ENCODE data around the gene IZUMO4. TPM values are rescaled to one million over a fixed set of nuclear protein-coding genes. Genes with fewer than 3 reads are reported as not detected.

The IZUMO4 gene
- total RNA-seq, 1 donor from 2014 or later, result 10.6 TPM

DNA sequence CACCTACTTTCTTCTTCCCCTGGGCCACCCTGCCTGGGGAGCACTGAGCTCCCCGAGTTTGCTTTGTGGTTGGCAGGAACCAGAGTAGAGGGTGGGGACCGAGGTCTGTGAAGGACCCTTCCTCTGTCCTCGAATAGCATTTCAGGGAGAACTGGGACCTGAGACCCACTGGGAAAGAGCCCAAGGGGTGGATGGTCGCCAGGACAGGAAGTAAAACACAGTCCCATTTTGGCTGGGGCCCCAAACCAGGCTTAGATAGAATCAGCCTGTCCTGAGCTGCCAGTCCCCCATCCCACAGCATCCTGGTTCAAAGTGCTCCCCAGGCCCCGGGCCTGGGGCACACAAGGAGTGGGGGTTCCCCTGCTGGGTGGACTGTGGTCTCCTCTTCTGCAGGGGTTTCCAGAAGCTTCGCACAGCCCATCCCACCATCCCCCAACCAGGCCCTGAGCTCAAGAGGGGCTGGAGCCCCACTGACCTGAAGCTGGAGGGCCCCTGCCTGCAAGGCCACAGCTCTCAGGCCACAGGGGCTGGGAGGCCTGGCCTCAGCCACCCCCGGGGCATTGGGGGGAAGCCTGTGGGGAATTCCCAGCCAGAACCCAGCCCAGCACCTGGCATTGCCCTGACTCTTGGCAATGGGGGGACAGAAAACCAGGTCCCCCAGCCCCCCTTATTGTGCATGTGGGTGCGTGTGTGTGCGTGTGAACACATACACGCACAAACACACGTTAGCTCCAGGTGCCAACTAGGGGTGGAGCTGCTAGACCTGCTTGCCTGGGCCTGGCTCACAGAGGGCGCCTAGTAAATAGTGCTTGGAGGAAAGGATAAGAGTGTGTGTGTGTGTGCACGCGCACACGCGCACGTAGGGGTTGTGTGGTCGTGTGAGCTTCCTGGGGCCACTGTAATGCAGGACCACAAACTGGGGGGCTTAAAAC is 44.7 kb upstream of the IZUMO4 start:
- Mint-ChIP-seq H3K4me3 (ENCODE audit: unreplicated experiment) (peak overlapping the region; percentile 55), H3K9me3 (ENCODE audit: unreplicated experiment) (peaks cover 2% of the 10 kb centered on the region), H3K36me3 (ENCODE audit: unreplicated experiment) (no peaks in the 10 kb centered on the region), H3K27ac (ENCODE audit: unreplicated experiment) (no peak overlapping the region), H3K4me1 (ENCODE audit: low read depth, unreplicated experiment) (peaks cover 4% of the 10 kb centered on the region), H3K27me3 (ENCODE audit: unreplicated experiment) (peaks cover 2% of the 10 kb centered on the region)
- DNase-seq, result no peak
- TF ChIP-seq, protein P1, sequence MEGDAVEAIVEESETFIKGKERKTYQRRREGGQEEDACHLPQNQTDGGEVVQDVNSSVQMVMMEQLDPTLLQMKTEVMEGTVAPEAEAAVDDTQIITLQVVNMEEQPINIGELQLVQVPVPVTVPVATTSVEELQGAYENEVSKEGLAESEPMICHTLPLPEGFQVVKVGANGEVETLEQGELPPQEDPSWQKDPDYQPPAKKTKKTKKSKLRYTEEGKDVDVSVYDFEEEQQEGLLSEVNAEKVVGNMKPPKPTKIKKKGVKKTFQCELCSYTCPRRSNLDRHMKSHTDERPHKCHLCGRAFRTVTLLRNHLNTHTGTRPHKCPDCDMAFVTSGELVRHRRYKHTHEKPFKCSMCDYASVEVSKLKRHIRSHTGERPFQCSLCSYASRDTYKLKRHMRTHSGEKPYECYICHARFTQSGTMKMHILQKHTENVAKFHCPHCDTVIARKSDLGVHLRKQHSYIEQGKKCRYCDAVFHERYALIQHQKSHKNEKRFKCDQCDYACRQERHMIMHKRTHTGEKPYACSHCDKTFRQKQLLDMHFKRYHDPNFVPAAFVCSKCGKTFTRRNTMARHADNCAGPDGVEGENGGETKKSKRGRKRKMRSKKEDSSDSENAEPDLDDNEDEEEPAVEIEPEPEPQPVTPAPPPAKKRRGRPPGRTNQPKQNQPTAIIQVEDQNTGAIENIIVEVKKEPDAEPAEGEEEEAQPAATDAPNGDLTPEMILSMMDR (IDR thresholded peaks at IDR 0.05; ENCODE audit: partially characterized antibody, unreplicated experiment), result no peak

- DNase-seq, result no peak
- peaks cover 2% of the 10 kb centered on the region for H3K9me3 Mint-ChIP-seq (ENCODE audit: unreplicated experiment)
- peaks cover 4% of the 10 kb centered on the region for H3K4me1 Mint-ChIP-seq (ENCODE audit: low read depth, unreplicated experiment)
- H3K27me3 Mint-ChIP-seq (ENCODE audit: unreplicated experiment), result peaks cover 2% of the 10 kb centered on the region
- no peaks in the 10 kb centered on the region for H3K36me3 Mint-ChIP-seq (ENCODE audit: unreplicated experiment)
- H3K4me3 Mint-ChIP-seq (ENCODE audit: unreplicated experiment), result no peak overlapping the region
- H3K27ac Mint-ChIP-seq (ENCODE audit: unreplicated experiment), result no peak overlapping the region
- TF ChIP-seq, protein P1 (IDR thresholded peaks at IDR 0.05; ENCODE audit: partially characterized antibody, unreplicated experiment), result no peak
Observed at GRCh38 chr19:2053601-2054389, 42.9 kb upstream of the IZUMO4 start.

DNA sequence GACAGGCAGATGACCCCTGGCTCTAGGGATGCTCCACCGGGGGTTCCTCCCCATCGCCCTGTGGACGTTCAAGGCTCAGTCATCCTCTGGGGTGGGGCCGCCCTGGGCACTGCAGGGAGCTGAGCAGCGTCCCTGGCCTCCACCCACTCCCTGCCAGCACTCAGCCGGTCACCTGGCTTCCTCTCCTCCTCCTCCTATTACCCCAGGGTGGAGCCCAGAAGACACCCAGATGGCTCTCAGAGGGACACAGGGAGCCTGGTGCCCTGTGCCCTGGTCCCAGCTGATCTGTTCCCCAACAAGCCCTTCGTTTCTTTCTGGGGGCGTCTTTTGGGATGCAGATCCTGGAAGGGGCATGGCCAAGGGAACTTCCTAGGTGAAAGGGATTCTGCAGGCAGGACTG is 42.0 kb upstream of the IZUMO4 start:
- Mint-ChIP-seq H3K27ac (ENCODE audit: unreplicated experiment) (no peak overlapping the region), H3K27me3 (ENCODE audit: unreplicated experiment) (peaks cover 4% of the 10 kb centered on the region), H3K9me3 (ENCODE audit: unreplicated experiment) (peaks cover 2% of the 10 kb centered on the region), H3K36me3 (ENCODE audit: unreplicated experiment) (no peaks in the 10 kb centered on the region), H3K4me3 (ENCODE audit: unreplicated experiment) (no peak overlapping the region), H3K4me1 (ENCODE audit: low read depth, unreplicated experiment) (peaks cover 3% of the 10 kb centered on the region)
- DNase-seq, result no peak
- TF ChIP-seq, protein P1 (IDR thresholded peaks at IDR 0.05; ENCODE audit: partially characterized antibody, unreplicated experiment), result no peak

- DNase-seq, result no peak
Observed at GRCh38 chr19:2055931-2056836, 40.5 kb upstream of the IZUMO4 start.

More at GRCh38 chr19:2055931-2056836, 40.5 kb upstream of the IZUMO4 start:
- no peak overlapping the region for H3K27ac Mint-ChIP-seq (ENCODE audit: unreplicated experiment)
- TF ChIP-seq, protein P1 (IDR thresholded peaks at IDR 0.05; ENCODE audit: partially characterized antibody, unreplicated experiment), result no peak
- peaks cover 2% of the 10 kb centered on the region for H3K9me3 Mint-ChIP-seq (ENCODE audit: unreplicated experiment)
- peaks cover 8% of the 10 kb centered on the region for H3K4me1 Mint-ChIP-seq (ENCODE audit: low read depth, unreplicated experiment)
- peaks cover 12% of the 10 kb centered on the region for H3K27me3 Mint-ChIP-seq (ENCODE audit: unreplicated experiment)
- H3K4me3 Mint-ChIP-seq (ENCODE audit: unreplicated experiment), result no peak overlapping the region
- no peaks in the 10 kb centered on the region for H3K36me3 Mint-ChIP-seq (ENCODE audit: unreplicated experiment)

Data from glutamatergic neuron (in vitro differentiated cells).